Stimulated activated CD8-positive, alpha-beta memory T cell treated with anti-CD3 and anti-CD28 coated beads, Interleukin-2, amount 100 ng/mL, for 1 hour (primary cell): Measurements from ENCODE around the gene WDR27.
"Not testable (repeated sequence)": the region's sequence is repeated elsewhere in the genome, so short reads cannot be mapped to it uniquely, and the experiment has no call there.

ENCODE experiments used
- DNase-seq, 2 donors: peaks; one replicate each; pipeline ENCODE4 v3.0.0-alpha.2; 2020; ENCODE audit warnings: low read depth in 2 of 2

WDR27 gene

GRCh38 chr6:169487579-169488436 is 214.0 kb downstream of the WDR27 start:
- DNase-seq, result no peak

GRCh38 chr6:169479783-169480495 is 221.9 kb downstream of the WDR27 start:
- no peak for DNase-seq

- DNase-seq, result no peak
Observed at GRCh38 chr6:169474362-169474761, 227.5 kb downstream of the WDR27 start.

GRCh38 chr6:169473663-169474062 is 228.2 kb downstream of the WDR27 start:
- DNase-seq, result no peak

- no peak for DNase-seq
Observed at GRCh38 chr6:169472786-169473416, 228.9 kb downstream of the WDR27 start.

GRCh38 chr6:169470790-169471189 is 231.0 kb downstream of the WDR27 start:
- DNase-seq, result no peak

GRCh38 chr6:169469028-169469427 is 232.8 kb downstream of the WDR27 start:
- no peak for DNase-seq

GRCh38 chr6:169467755-169468154 is 234.1 kb downstream of the WDR27 start:
- DNase-seq, result not testable (repeated sequence)

- DNase-seq, result not testable (repeated sequence)
Observed at GRCh38 chr6:169466256-169466655, 235.6 kb downstream of the WDR27 start.

- DNase-seq, result no peak
Observed at GRCh38 chr6:169457762-169458161, 244.1 kb downstream of the WDR27 start.

- no peak for DNase-seq
Observed at GRCh38 chr6:169456840-169457239, 245.0 kb downstream of the WDR27 start.

- no peak for DNase-seq
Observed at GRCh38 chr6:169455470-169455869, 246.4 kb downstream of the WDR27 start.

GRCh38 chr6:169454872-169455204 is 247.0 kb downstream of the WDR27 start:
- DNase-seq, result no peak

GRCh38 chr6:169454204-169454871 is 247.5 kb downstream of the WDR27 start:
- no peak for DNase-seq

- DNase-seq, result no peak
Observed at GRCh38 chr6:169452869-169453620, 248.8 kb downstream of the WDR27 start.

- DNase-seq, result no peak
Observed at GRCh38 chr6:169452117-169452868, 249.5 kb downstream of the WDR27 start.

- no peak for DNase-seq
Observed at GRCh38 chr6:169451065-169451838, 250.6 kb downstream of the WDR27 start.

GRCh38 chr6:169450097-169450496 is 251.7 kb downstream of the WDR27 start:
- no peak for DNase-seq

GRCh38 chr6:169449221-169449620 is 252.6 kb downstream of the WDR27 start:
- no peak for DNase-seq
